Measurements from ENCODE around the gene PRDM16. TPM values are rescaled to one million over a fixed set of nuclear protein-coding genes. Genes with fewer than 3 reads are reported as not detected.

The PRDM16 gene
- total and polyA plus RNA-seq, 5 experiments from 2014 or later: not detected

- Mint-ChIP-seq H3K36me3 (no peaks in the 10 kb centered on the region), H3K4me1 (peaks cover 0 to 6% (median 2%) of the 10 kb centered on the region in 4 donors), H3K27me3 (peaks cover 0 to 20% (median 15%) of the 10 kb centered on the region in 5 donors), H3K4me3 (no peak overlapping the region), H3K27ac (no peak overlapping the region), H3K9me3 (peaks cover 0 to 11% (median 0%) of the 10 kb centered on the region in 9 donors)
- ATAC-seq: no peak
- DNase-seq: no peak
- POLR2A ChIA-PET: no interaction called here
These were observed 351.4 kb downstream of the PRDM16 start for GRCh38 chr1:3420218-3420951.

- Mint-ChIP-seq H3K27ac (no peak overlapping the region), H3K4me3 (no peak overlapping the region), H3K36me3 (no peaks in the 10 kb centered on the region), H3K27me3 (peaks cover 0 to 16% (median 15%) of the 10 kb centered on the region in 5 donors), H3K4me1 (peaks cover 0 to 6% (median 2%) of the 10 kb centered on the region in 4 donors), H3K9me3 (no peaks in the 10 kb centered on the region)
- no peak for ATAC-seq
- DNase-seq: no peak
- POLR2A ChIA-PET: no interaction called here
These were observed 353.6 kb downstream of the PRDM16 start for GRCh38 chr1:3422638-3423037.

- Mint-ChIP-seq H3K4me3 (no peak overlapping the region), H3K36me3 (no peaks in the 10 kb centered on the region), H3K27ac (peak overlapping the region in 1 of 10 donors; percentile 53), H3K27me3 (peaks cover 0 to 16% (median 15%) of the 10 kb centered on the region in 5 donors), H3K4me1 (peaks cover 0 to 6% (median 2%) of the 10 kb centered on the region in 4 donors), H3K9me3 (no peaks in the 10 kb centered on the region)
- POLR2A ChIA-PET: no interaction called here
- no peak for DNase-seq
- ATAC-seq: no peak
These were observed 354.3 kb downstream of the PRDM16 start for GRCh38 chr1:3423245-3423829.

GRCh38 chr1:3423896-3424611 is 355.1 kb downstream of the PRDM16 start:
- POLR2A ChIA-PET: no interaction called here
- Mint-ChIP-seq H3K4me3 (no peak overlapping the region), H3K27ac (peak overlapping the region in 1 of 10 donors; percentile 53), H3K4me1 (peaks cover 0 to 6% (median 2%) of the 10 kb centered on the region in 4 donors), H3K36me3 (no peaks in the 10 kb centered on the region), H3K27me3 (peaks cover 0 to 16% (median 15%) of the 10 kb centered on the region in 5 donors), H3K9me3 (no peaks in the 10 kb centered on the region)
- DNase-seq (no peak), ATAC-seq (no peak)

- DNase-seq: no peak
- POLR2A ChIA-PET: no interaction called here
- no peaks in the 10 kb centered on the region for H3K9me3 Mint-ChIP-seq
- H3K4me1 Mint-ChIP-seq: peaks cover 0 to 6% (median 2%) of the 10 kb centered on the region in 4 donors
- no peak overlapping the region for H3K4me3 Mint-ChIP-seq
- H3K27ac Mint-ChIP-seq: no peak overlapping the region
- peaks cover 0 to 16% (median 13%) of the 10 kb centered on the region in 5 donors for H3K27me3 Mint-ChIP-seq
- ATAC-seq: no peak
- H3K36me3 Mint-ChIP-seq: no peaks in the 10 kb centered on the region
These were observed 356.6 kb downstream of the PRDM16 start for GRCh38 chr1:3425486-3426215.

- Mint-ChIP-seq H3K9me3 (no peaks in the 10 kb centered on the region), H3K36me3 (no peaks in the 10 kb centered on the region), H3K4me1 (peaks cover 0 to under 1% (median 0%) of the 10 kb centered on the region in 4 donors), H3K4me3 (no peak overlapping the region), H3K27me3 (peaks cover 0 to 6% (median 3%) of the 10 kb centered on the region in 5 donors), H3K27ac (no peak overlapping the region)
- DNase-seq (no peak), ATAC-seq (no peak)
- POLR2A ChIA-PET: no interaction called here
These were observed 358.0 kb downstream of the PRDM16 start for GRCh38 chr1:3426956-3427535.

- no peaks in the 10 kb centered on the region for H3K9me3 Mint-ChIP-seq
- H3K27ac Mint-ChIP-seq: no peak overlapping the region
- no peaks in the 10 kb centered on the region for H3K4me1 Mint-ChIP-seq
- no peaks in the 10 kb centered on the region for H3K36me3 Mint-ChIP-seq
- peaks cover 0 to 7% (median 0%) of the 10 kb centered on the region in 5 donors for H3K27me3 Mint-ChIP-seq
- POLR2A ChIA-PET: no interaction called here
- no peak for DNase-seq
- ATAC-seq: no peak
- no peak overlapping the region for H3K4me3 Mint-ChIP-seq
These were observed 359.0 kb downstream of the PRDM16 start for GRCh38 chr1:3427711-3428704.

- no peak for DNase-seq
- no peak for ATAC-seq
- Mint-ChIP-seq H3K4me1 (no peaks in the 10 kb centered on the region), H3K27ac (no peak overlapping the region), H3K27me3 (peaks cover 0 to 5% (median 0%) of the 10 kb centered on the region in 5 donors), H3K4me3 (no peak overlapping the region), H3K36me3 (no peaks in the 10 kb centered on the region), H3K9me3 (peaks cover 0 to 1% (median 0%) of the 10 kb centered on the region in 9 donors)
- POLR2A ChIA-PET: no interaction called here
These were observed 359.9 kb downstream of the PRDM16 start for GRCh38 chr1:3428899-3429298.

- POLR2A ChIA-PET: no interaction called here
- H3K36me3 Mint-ChIP-seq: no peaks in the 10 kb centered on the region
- ATAC-seq: no peak
- no peak overlapping the region for H3K4me3 Mint-ChIP-seq
- peaks cover 0 to 3% (median 0%) of the 10 kb centered on the region in 5 donors for H3K27me3 Mint-ChIP-seq
- no peaks in the 10 kb centered on the region for H3K4me1 Mint-ChIP-seq
- H3K27ac Mint-ChIP-seq: no peak overlapping the region
- H3K9me3 Mint-ChIP-seq: peaks cover 0 to 1% (median 0%) of the 10 kb centered on the region in 9 donors
- DNase-seq: no peak
These were observed 360.3 kb downstream of the PRDM16 start for GRCh38 chr1:3429320-3429719.

GRCh38 chr1:3429766-3430165 is 360.8 kb downstream of the PRDM16 start:
- Mint-ChIP-seq H3K27ac (no peak overlapping the region), H3K9me3 (peaks cover 0 to 1% (median 0%) of the 10 kb centered on the region in 9 donors), H3K4me3 (no peak overlapping the region), H3K4me1 (no peaks in the 10 kb centered on the region), H3K27me3 (peaks cover 0 to 3% (median 0%) of the 10 kb centered on the region in 5 donors), H3K36me3 (no peaks in the 10 kb centered on the region)
- DNase-seq (no peak), ATAC-seq (no peak)
- POLR2A ChIA-PET: no interaction called here

GRCh38 chr1:3430406-3430805 is 361.4 kb downstream of the PRDM16 start:
- H3K4me1 Mint-ChIP-seq: no peaks in the 10 kb centered on the region
- no peak for ATAC-seq
- DNase-seq: no peak

More at GRCh38 chr1:3430406-3430805, 361.4 kb downstream of the PRDM16 start:
- H3K9me3 Mint-ChIP-seq: peaks cover 0 to 1% (median 0%) of the 10 kb centered on the region in 9 donors
- POLR2A ChIA-PET: no interaction called here
- no peak overlapping the region for H3K27ac Mint-ChIP-seq
- H3K27me3 Mint-ChIP-seq: peaks cover 0 to 3% (median 0%) of the 10 kb centered on the region in 5 donors
- H3K36me3 Mint-ChIP-seq: no peaks in the 10 kb centered on the region
- H3K4me3 Mint-ChIP-seq: no peak overlapping the region

Measured in naive thymus-derived CD8-positive, alpha-beta T cell (primary cell).